Endodermal cell (in vitro differentiated cells): Measurements from ENCODE around the gene CTSA. TPM values are rescaled to one million over a fixed set of nuclear protein-coding genes. Genes with fewer than 3 reads are reported as not detected.

Experiments
- DNase-seq: peaks from one replicate; pipeline ENCODE4 v3.0.0-alpha.2; 2017
- H3K27ac ChIP-seq: 2 replicates; pipeline ENCODE4 v1.5.1; 2013; ENCODE audit warnings: mild to moderate bottlenecking, low read depth, low read length, moderate library complexity
- H3K27me3 ChIP-seq: 2 replicates; pipeline ENCODE4 v1.6.1; 2013; ENCODE audit warnings: mild to moderate bottlenecking, low read length, moderate library complexity; ENCODE audit not compliant: insufficient read depth, control insufficient read depth, poor library complexity, severe bottlenecking
- H3K36me3 ChIP-seq: 2 replicates; pipeline ENCODE4 v1.7.0; 2013; ENCODE audit warnings: mild to moderate bottlenecking, low read length, moderate library complexity; ENCODE audit not compliant: control insufficient read depth, insufficient read depth
- H3K4me1 ChIP-seq: one replicate; pipeline ENCODE4 v1.7.0; 2013; ENCODE audit warnings: low read length; ENCODE audit not compliant: control insufficient read depth, insufficient read depth
- H3K4me3 ChIP-seq: 2 replicates; pipeline ENCODE4 v1.5.1; 2013; ENCODE audit warnings: mild to moderate bottlenecking, low read length, moderate library complexity
- H3K9ac ChIP-seq: 2 replicates; pipeline ENCODE4 v1.6.1; 2013; ENCODE audit warnings: mild to moderate bottlenecking, low read length, moderate library complexity; ENCODE audit not compliant: poor library complexity, severe bottlenecking; ENCODE audit errors: extremely low read depth
- H3K9me3 ChIP-seq: 2 replicates; pipeline ENCODE4 v1.6.1; 2013; ENCODE audit warnings: mild to moderate bottlenecking, low read length, moderate library complexity; ENCODE audit not compliant: control insufficient read depth
- H3K27ac Mint-ChIP-seq: 2 replicates; pipeline ENCODE4 v1.8.0; 2020; ENCODE audit warnings: mixed read lengths
- H3K27me3 Mint-ChIP-seq: 2 replicates; pipeline ENCODE4 v1.8.0; 2021; ENCODE audit warnings: mild to moderate bottlenecking, mixed read lengths; ENCODE audit not compliant: insufficient read depth
- H3K36me3 Mint-ChIP-seq: 2 replicates; pipeline ENCODE4 v1.8.0; 2020; ENCODE audit warnings: low read depth, mixed read lengths
- H3K4me1 Mint-ChIP-seq: 2 replicates; pipeline ENCODE4 v1.8.0; 2020; ENCODE audit warnings: mixed read lengths
- H3K4me3 Mint-ChIP-seq: 2 replicates; pipeline ENCODE4 v1.8.0; 2020; ENCODE audit warnings: mild to moderate bottlenecking, moderate library complexity, mixed read lengths
- H3K9me3 Mint-ChIP-seq: 2 replicates; pipeline ENCODE4 v1.8.0; 2020; ENCODE audit warnings: mild to moderate bottlenecking, mixed read lengths
- whole genome bisulfite sequencing, 2 experiments: methylation state at CpG; one replicate each; pipeline versions ENCODE4 v1.1.5 to v1.1.7; 2013; ENCODE audit warnings: missing lambda C conversion rate in 2 of 2, mixed read lengths in 1 of 2; ENCODE audit not compliant: insufficient coverage in 1 of 2, insufficient read length in 1 of 2; 5-methylcytosine and 5-hydroxymethylcytosine counted together
- total RNA-seq, 2 donors: library from RNA; stranded (reverse); fragmentation: NEBNext Ultra II Directional in 1 of 2; extraction: Animal tissue kit (Norgen Biotek cat#: 25700) in 1 of 2; gene quantifications; 2 replicates in 1 of 2; 3 replicates in 1 of 2; pipeline ENCODE4 v1.2.1, GENCODE V29; 2021
- TF ChIP-seq, protein P1 (sequence below): fragments of 200-600 bp; sonication (generic); conservative IDR thresholded peaks from 2 replicates; pipeline ENCODE4 v1.5.0; 2021; ENCODE audit warnings: antibody characterized with exemption, mild to moderate bottlenecking

Gene CTSA
- total RNA-seq, 2 donors from 2014 or later, result 70.7 to 84.8 TPM

DNA sequence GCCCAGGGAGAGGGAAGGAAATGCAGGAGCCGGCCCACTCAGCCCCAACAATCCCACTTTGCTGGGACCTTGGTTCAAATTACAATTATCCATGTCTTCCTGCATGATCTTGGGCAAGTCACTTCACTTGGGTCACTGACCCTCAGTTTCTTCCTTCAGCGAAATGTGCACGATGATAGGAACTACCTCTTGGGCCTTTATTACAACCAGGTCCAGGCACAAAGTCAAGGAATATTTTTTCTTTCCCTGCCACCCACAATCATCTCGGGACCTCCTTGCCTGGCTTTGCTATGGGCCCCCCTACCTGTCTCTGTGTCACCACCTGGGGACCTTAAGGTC is 21.2 kb downstream of the CTSA start:
- H3K27me3 Mint-ChIP-seq, result peaks cover 18% of the 10 kb centered on the region
- peaks cover 22% of the 10 kb centered on the region for H3K36me3 ChIP-seq
- H3K4me1 Mint-ChIP-seq, result peaks cover 12% of the 10 kb centered on the region
- peak overlapping the region; percentile 89 for H3K4me3 ChIP-seq
- H3K9ac ChIP-seq, result peak overlapping the region; percentile 72
- no peak overlapping the region for H3K27ac Mint-ChIP-seq
- peaks cover 14% of the 10 kb centered on the region for H3K36me3 Mint-ChIP-seq
- WGBS, 2 experiments, result 42 to 44% methylated on average over 4 of the region's 4 CpGs
- H3K4me3 Mint-ChIP-seq, result peak overlapping the region; percentile 71
- peaks cover 4% of the 10 kb centered on the region for H3K4me1 ChIP-seq
- TF ChIP-seq, protein P1, sequence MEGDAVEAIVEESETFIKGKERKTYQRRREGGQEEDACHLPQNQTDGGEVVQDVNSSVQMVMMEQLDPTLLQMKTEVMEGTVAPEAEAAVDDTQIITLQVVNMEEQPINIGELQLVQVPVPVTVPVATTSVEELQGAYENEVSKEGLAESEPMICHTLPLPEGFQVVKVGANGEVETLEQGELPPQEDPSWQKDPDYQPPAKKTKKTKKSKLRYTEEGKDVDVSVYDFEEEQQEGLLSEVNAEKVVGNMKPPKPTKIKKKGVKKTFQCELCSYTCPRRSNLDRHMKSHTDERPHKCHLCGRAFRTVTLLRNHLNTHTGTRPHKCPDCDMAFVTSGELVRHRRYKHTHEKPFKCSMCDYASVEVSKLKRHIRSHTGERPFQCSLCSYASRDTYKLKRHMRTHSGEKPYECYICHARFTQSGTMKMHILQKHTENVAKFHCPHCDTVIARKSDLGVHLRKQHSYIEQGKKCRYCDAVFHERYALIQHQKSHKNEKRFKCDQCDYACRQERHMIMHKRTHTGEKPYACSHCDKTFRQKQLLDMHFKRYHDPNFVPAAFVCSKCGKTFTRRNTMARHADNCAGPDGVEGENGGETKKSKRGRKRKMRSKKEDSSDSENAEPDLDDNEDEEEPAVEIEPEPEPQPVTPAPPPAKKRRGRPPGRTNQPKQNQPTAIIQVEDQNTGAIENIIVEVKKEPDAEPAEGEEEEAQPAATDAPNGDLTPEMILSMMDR, result no peak
- no peak for DNase-seq
- H3K9me3 Mint-ChIP-seq, result no peaks in the 10 kb centered on the region
- no peaks in the 10 kb centered on the region for H3K9me3 ChIP-seq
- peak overlapping the region; percentile 95 for H3K27ac ChIP-seq
- peaks cover 6% of the 10 kb centered on the region for H3K27me3 ChIP-seq

DNA sequence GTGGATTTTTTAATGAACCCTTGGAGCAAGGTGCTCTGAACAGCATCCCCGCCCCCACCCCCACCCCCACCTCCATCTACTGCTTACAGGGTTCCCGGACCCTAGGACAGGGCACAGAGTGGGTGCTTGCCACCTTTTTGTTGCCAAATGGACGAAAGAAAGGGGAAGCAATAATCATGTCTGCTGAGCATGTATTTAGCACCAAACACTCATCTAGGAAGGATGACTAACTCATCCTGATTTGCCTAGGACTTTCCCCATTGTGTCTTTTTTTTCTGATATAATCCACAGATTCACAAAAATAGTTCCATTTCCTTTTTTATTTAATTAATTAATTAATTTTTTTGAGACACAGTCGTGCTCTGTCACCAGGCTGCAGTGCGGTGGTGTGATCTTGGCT is 22.0 kb downstream of the CTSA start:
- peaks cover 6% of the 10 kb centered on the region for H3K36me3 Mint-ChIP-seq
- Histone ChIP-seq H3K27me3 (peaks cover 6% of the 10 kb centered on the region), H3K36me3 (peaks cover 14% of the 10 kb centered on the region), H3K9me3 (no peaks in the 10 kb centered on the region), H3K4me3 (no peak overlapping the region), H3K9ac (no peak overlapping the region), H3K4me1 (peaks cover 4% of the 10 kb centered on the region), H3K27ac (no peak overlapping the region)
- H3K27me3 Mint-ChIP-seq, result peaks cover 20% of the 10 kb centered on the region
- H3K27ac Mint-ChIP-seq, result no peak overlapping the region
- H3K4me1 Mint-ChIP-seq, result peaks cover 12% of the 10 kb centered on the region
- H3K4me3 Mint-ChIP-seq, result no peak overlapping the region
- no peaks in the 10 kb centered on the region for H3K9me3 Mint-ChIP-seq
- DNase-seq, result no peak
- WGBS, 2 experiments, result 93 to 100% methylated on average over 1 to 4 of the region's 5 CpGs
- TF ChIP-seq, protein P1, result no peak

DNA sequence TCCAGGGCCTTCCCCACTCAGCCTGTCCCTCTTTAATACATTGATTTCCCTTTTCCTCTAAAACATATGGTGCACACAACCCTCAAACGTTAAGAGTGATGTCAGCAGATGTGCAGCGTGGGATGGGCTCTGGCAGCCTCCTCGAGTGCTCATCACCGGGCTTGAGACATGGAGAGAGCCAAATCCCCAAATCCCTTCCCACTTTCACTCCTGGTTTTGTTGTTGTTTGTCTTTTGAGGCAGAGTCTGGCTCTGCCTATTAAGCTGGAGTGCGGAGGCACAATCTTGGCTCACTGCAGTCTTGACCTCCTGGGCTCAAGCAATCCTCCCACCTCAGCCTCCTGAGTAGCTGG is 26.6 kb downstream of the CTSA start:
- no peak overlapping the region for H3K4me3 Mint-ChIP-seq
- H3K27ac ChIP-seq, result no peak overlapping the region

More for the DNA sequence above, 26.6 kb downstream of the CTSA start:
- DNase-seq, result no peak
- Histone ChIP-seq H3K9me3 (no peaks in the 10 kb centered on the region), H3K27me3 (peaks cover 6% of the 10 kb centered on the region), H3K36me3 (no peaks in the 10 kb centered on the region), H3K9ac (no peak overlapping the region), H3K4me3 (no peak overlapping the region), H3K4me1 (no peaks in the 10 kb centered on the region)
- H3K9me3 Mint-ChIP-seq, result no peaks in the 10 kb centered on the region
- H3K27ac Mint-ChIP-seq, result no peak overlapping the region
- no peaks in the 10 kb centered on the region for H3K36me3 Mint-ChIP-seq
- TF ChIP-seq, protein P1, result no peak
- peaks cover 7% of the 10 kb centered on the region for H3K4me1 Mint-ChIP-seq
- WGBS, 2 experiments, result 89 to 94% methylated on average over 3 to 5 of the region's 5 CpGs
- peaks cover 30% of the 10 kb centered on the region for H3K27me3 Mint-ChIP-seq
